ENCODE measurements around the gene SHC3.

Gene SHC3

DNA sequence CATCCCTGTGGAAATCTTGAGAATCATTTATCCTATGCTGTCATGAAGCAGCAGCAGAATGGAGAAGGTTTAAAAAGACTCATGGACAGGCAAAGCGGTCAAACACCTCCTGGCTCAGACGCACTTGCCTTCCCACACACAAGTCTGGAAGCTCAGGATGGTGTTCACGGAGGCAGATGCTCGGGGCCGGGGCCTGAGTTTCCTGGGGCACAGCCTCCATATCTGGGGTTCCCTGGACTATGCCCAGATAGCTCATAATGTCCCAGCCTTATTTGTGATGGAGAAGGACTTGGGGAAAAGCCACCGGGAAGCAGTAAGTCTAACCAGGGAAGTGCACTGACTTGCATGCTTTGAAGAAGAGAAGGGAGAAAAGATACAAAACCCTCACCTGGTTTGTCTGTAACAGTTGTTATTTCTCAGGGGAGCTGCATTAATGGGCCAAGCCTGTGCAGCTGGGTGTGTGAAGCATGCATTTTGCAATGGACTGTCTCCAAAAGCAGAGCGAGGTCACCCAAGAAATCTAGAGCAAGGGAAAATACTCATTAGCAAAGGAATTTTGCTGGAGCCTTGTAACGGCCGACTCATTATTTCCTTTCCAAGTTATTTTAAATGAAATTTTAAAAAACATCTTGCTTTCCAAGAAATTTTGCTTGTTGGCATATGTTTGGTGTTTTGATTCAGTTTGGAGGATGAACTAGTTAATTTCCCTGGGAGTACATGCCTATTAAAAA, 184.0 kb downstream of the SHC3 start:
- Histone ChIP-seq H3K36me3 (ENCODE audit: control insufficient read depth, insufficient read depth, low read length) (peaks cover 35% of the 10 kb centered on the region), H3K4me1 (ENCODE audit: control insufficient read depth, insufficient read depth, low read length, poor library complexity, severe bottlenecking) (peaks cover 25% of the 10 kb centered on the region), H3K27ac (ENCODE audit: low read depth, low read length, severe bottlenecking) (no peak overlapping the region), H3K4me3 (ENCODE audit: extremely low read depth, insufficient read depth, low read length, poor library complexity, severe bottlenecking) (no peak overlapping the region), H3K9me3 (ENCODE audit: control insufficient read depth, low read length) (no peaks in the 10 kb centered on the region)
- WGBS, 2 experiments (ENCODE audit: insufficient coverage in 2 of 2), result 92 to 96% methylated on average over 6 of the region's 9 CpGs

- Histone ChIP-seq H3K9me3 (ENCODE audit: control insufficient read depth, low read length) (no peaks in the 10 kb centered on the region), H3K36me3 (ENCODE audit: control insufficient read depth, insufficient read depth, low read length) (peaks cover 30% of the 10 kb centered on the region), H3K4me3 (ENCODE audit: extremely low read depth, insufficient read depth, low read length, poor library complexity, severe bottlenecking) (no peak overlapping the region), H3K4me1 (ENCODE audit: control insufficient read depth, insufficient read depth, low read length, poor library complexity, severe bottlenecking) (peaks cover 23% of the 10 kb centered on the region), H3K27ac (ENCODE audit: low read depth, low read length, severe bottlenecking) (no peak overlapping the region)
- 93 to 99% methylated on average over 9 to 13 of the region's 14 CpGs for WGBS, 2 experiments (ENCODE audit: insufficient coverage in 2 of 2)
Observed at GRCh38 chr9:88993871-88994460, 184.7 kb downstream of the SHC3 start.

DNA sequence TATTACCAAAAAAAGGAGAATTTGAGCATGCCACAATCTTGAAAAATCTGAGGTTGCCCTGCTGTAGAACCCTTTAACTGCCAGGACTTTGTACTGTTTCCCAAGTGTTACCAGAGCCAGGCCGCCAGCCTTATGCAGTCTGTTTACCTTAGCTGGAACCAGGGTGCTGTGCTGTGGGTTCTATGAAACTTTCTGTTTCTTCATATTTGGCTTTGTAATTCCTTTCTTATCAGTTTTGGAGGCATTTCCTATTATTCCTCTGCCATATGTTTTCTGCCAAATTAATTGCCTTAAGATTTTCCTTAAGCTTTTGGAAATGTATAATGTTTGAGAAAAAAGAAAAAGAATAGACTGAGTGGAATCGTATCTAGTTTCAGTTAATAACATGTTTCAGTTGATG, 185.3 kb downstream of the SHC3 start:
- Histone ChIP-seq H3K4me1 (ENCODE audit: control insufficient read depth, insufficient read depth, low read length, poor library complexity, severe bottlenecking) (peaks cover 21% of the 10 kb centered on the region), H3K4me3 (ENCODE audit: extremely low read depth, insufficient read depth, low read length, poor library complexity, severe bottlenecking) (no peak overlapping the region), H3K27ac (ENCODE audit: low read depth, low read length, severe bottlenecking) (no peak overlapping the region), H3K36me3 (ENCODE audit: control insufficient read depth, insufficient read depth, low read length) (peaks cover 29% of the 10 kb centered on the region), H3K9me3 (ENCODE audit: control insufficient read depth, low read length) (no peaks in the 10 kb centered on the region)
- 85 to 100% methylated on average over 1 to 2 of the region's 2 CpGs for WGBS, 2 experiments (ENCODE audit: insufficient coverage in 2 of 2)

GRCh38 chr9:88992556-88992955, 186.1 kb downstream of the SHC3 start:
- no peak overlapping the region for H3K27ac ChIP-seq (ENCODE audit: low read depth, low read length, severe bottlenecking)
- peak overlapping the region; percentile 78 for H3K4me3 ChIP-seq (ENCODE audit: extremely low read depth, insufficient read depth, low read length, poor library complexity, severe bottlenecking)
- H3K9me3 ChIP-seq (ENCODE audit: control insufficient read depth, low read length), result no peaks in the 10 kb centered on the region
- WGBS, 2 experiments (ENCODE audit: insufficient coverage in 2 of 2), result 88 to 89% methylated on average over 3 to 4 of the region's 4 CpGs
- peaks cover 29% of the 10 kb centered on the region for H3K36me3 ChIP-seq (ENCODE audit: control insufficient read depth, insufficient read depth, low read length)
- peaks cover 21% of the 10 kb centered on the region for H3K4me1 ChIP-seq (ENCODE audit: control insufficient read depth, insufficient read depth, low read length, poor library complexity, severe bottlenecking)

- 0 to 1% methylated on average over 55 to 57 of the region's 94 CpGs for WGBS, 2 experiments (ENCODE audit: insufficient coverage in 2 of 2)
- Histone ChIP-seq H3K27ac (ENCODE audit: low read depth, low read length, severe bottlenecking) (peak within 1 kb of the TSS; percentile 49), H3K9me3 (ENCODE audit: control insufficient read depth, low read length) (no peaks in the 10 kb centered on the region), H3K36me3 (ENCODE audit: control insufficient read depth, insufficient read depth, low read length) (peaks cover 24% of the 10 kb centered on the region), H3K4me1 (ENCODE audit: control insufficient read depth, insufficient read depth, low read length, poor library complexity, severe bottlenecking) (peaks cover 21% of the 10 kb centered on the region), H3K4me3 (ENCODE audit: extremely low read depth, insufficient read depth, low read length, poor library complexity, severe bottlenecking) (peak within 1 kb of the TSS; percentile 78)
Observed at GRCh38 chr9:88991066-88992034, 187.3 kb downstream of the SHC3 start, which contains the start of gene S1PR3. Gene S1PR3 (plus strand): TSS chr9:88991468. CDS start chr9:89001201, 9,733 bp downstream.

DNA sequence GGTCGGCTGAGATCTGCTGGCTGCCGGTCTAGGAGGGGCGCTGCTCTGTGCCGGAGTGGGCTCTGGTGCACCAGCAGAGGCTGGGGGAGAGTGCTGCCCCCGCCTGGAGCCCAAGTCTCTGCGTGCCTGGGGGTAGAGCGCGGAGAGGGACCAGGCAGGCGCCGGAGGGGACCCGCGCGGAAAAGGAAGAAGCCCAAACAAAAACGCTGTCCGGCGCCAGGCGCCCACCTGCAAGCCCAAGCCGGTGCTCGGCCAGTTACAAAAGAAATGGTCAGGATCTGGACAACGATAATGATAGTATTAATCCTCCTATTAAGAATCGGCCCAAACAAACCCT, 187.9 kb downstream of the SHC3 start:
- WGBS, 2 experiments (ENCODE audit: insufficient coverage in 2 of 2), result 1% methylated on average over 12 to 17 of the region's 21 CpGs
- Histone ChIP-seq H3K4me1 (ENCODE audit: control insufficient read depth, insufficient read depth, low read length, poor library complexity, severe bottlenecking) (peaks cover 21% of the 10 kb centered on the region), H3K27ac (ENCODE audit: low read depth, low read length, severe bottlenecking) (peak overlapping the region; percentile 49)

DNA sequence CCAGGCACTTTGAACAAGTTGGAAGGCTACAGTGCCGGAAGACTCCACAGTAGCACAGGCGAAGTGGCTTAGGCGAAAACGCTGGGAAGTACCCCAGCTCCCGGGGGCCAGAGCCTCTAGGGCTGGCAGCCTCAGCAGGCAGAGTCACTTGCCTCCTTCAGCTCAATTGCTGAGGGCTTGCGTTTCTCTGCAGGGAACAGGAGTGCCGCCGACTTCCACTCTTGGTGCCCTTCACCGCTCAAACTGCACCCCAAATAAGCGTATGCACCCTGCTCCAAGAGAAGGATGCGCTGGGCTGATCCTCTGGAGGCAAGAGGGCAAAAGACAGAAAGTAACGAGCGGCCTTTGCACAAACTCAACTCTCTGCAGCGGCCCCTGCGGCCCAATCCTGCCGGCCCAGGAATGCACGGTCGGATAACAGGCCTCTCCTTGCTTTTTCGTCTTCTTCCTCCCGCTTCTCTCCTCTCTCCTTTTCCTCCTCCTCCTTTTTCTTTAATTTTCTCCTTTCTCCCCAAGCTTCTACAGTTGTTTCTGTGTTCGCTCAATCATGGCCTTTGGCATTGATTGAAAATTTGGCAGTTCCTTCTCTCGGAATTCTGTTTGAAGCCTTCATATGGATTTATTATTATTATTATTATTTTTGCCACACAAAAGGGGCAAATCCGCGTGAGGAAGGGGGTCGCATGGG, 188.4 kb downstream of the SHC3 start:
- Histone ChIP-seq H3K36me3 (ENCODE audit: control insufficient read depth, insufficient read depth, low read length) (peaks cover 12% of the 10 kb centered on the region), H3K9me3 (ENCODE audit: control insufficient read depth, low read length) (no peaks in the 10 kb centered on the region), H3K4me3 (ENCODE audit: extremely low read depth, insufficient read depth, low read length, poor library complexity, severe bottlenecking) (peak overlapping the region; percentile 78), H3K4me1 (ENCODE audit: control insufficient read depth, insufficient read depth, low read length, poor library complexity, severe bottlenecking) (peaks cover 21% of the 10 kb centered on the region), H3K27ac (ENCODE audit: low read depth, low read length, severe bottlenecking) (peak overlapping the region; percentile 49)
- 29 to 32% methylated on average over 23 of the region's 25 CpGs for WGBS, 2 experiments (ENCODE audit: insufficient coverage in 2 of 2)

More for the DNA sequence above, 187.9 kb downstream of the SHC3 start:
- peaks cover 17% of the 10 kb centered on the region for H3K36me3 ChIP-seq (ENCODE audit: control insufficient read depth, insufficient read depth, low read length)
- no peaks in the 10 kb centered on the region for H3K9me3 ChIP-seq (ENCODE audit: control insufficient read depth, low read length)
- peak overlapping the region; percentile 78 for H3K4me3 ChIP-seq (ENCODE audit: extremely low read depth, insufficient read depth, low read length, poor library complexity, severe bottlenecking)

DNA sequence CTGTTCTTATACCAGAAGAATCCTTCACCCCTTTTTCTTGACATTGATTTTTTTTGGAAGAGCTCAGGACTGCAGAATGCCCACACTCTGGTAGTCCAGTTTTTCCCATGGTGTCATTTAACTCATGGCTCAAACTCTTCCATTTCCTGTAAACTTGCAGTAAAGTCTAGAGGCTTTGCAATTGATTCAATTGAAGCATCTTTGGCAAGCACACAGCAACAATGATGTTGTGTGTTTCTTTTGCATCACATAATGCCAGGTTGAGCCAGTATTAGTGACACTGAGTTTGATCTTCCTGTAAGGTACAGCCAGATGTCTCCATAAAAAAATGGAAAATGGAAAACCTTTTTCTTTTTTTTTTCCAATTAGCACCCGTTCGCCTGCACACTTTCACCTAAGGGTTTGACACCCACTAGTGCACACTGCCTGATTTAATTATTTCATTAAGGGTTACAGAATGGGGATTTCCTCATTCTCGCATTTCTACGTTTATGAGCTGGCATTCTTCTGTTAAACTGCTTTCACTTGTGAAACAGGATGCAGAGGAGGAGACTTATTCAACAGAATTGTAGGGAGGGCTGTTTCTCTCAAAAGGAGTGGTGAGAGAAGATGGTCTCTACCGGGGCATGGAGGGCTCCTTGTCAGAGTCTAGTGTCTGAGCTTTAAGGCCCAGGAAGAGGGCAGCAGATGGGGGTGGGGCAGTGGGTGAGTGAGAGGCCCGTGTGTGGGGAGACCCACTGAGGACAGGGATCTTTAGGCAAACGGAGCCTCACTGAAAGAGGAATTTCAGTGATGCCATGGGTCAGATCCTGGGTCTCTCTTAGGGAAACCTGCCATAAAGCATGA, 189.6 kb downstream of the SHC3 start:
- Histone ChIP-seq H3K4me1 (ENCODE audit: control insufficient read depth, insufficient read depth, low read length, poor library complexity, severe bottlenecking) (peaks cover 16% of the 10 kb centered on the region), H3K27ac (ENCODE audit: low read depth, low read length, severe bottlenecking) (no peak overlapping the region), H3K36me3 (ENCODE audit: control insufficient read depth, insufficient read depth, low read length) (peaks cover 2% of the 10 kb centered on the region), H3K4me3 (ENCODE audit: extremely low read depth, insufficient read depth, low read length, poor library complexity, severe bottlenecking) (no peak overlapping the region), H3K9me3 (ENCODE audit: control insufficient read depth, low read length) (no peaks in the 10 kb centered on the region)
- 62 to 66% methylated on average over 5 to 7 of the region's 7 CpGs for whole genome bisulfite sequencing, 2 experiments (ENCODE audit: insufficient coverage in 2 of 2)

DNA sequence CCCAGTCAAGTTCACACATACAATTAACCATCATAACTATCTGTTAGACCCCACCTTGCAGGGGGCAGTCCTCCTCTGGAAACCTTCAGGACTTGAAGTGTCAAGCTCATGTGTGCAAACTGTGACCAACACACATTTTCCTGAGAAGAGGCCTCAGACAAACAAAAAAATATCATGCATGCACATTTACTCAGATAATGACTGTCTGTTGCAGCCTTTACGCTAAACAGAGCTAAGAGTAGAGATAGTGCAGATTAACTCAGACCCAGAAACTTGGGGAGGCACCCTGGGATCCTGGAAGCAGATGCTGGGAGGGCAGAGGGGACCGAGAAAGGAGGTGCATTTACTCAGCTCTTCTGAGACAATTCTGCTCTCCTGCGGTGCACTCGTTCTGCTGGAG, 191.0 kb downstream of the SHC3 start:
- no peak overlapping the region for H3K27ac ChIP-seq (ENCODE audit: low read depth, low read length, severe bottlenecking)
- H3K9me3 ChIP-seq (ENCODE audit: control insufficient read depth, low read length), result no peaks in the 10 kb centered on the region
- peaks cover 11% of the 10 kb centered on the region for H3K4me1 ChIP-seq (ENCODE audit: control insufficient read depth, insufficient read depth, low read length, poor library complexity, severe bottlenecking)
- H3K36me3 ChIP-seq (ENCODE audit: control insufficient read depth, insufficient read depth, low read length), result no peaks in the 10 kb centered on the region
- H3K4me3 ChIP-seq (ENCODE audit: extremely low read depth, insufficient read depth, low read length, poor library complexity, severe bottlenecking), result no peak overlapping the region
- 43 to 67% methylated on average over 2 to 4 of the region's 4 CpGs for WGBS, 2 experiments (ENCODE audit: insufficient coverage in 2 of 2)
